NCI-H128 (cell line): ENCODE results near the gene UBXN11.
"Not testable (repeated sequence)": the region's sequence is repeated elsewhere in the genome, so short reads cannot be mapped to it uniquely, and the experiment has no call there.

ENCODE experiments used
- DNase-seq: peaks from one replicate; lab custom pipeline; 2025; ENCODE audit not compliant: unreplicated experiment; lab: John Stamatoyannopoulos, UW

Gene UBXN11

DNA sequence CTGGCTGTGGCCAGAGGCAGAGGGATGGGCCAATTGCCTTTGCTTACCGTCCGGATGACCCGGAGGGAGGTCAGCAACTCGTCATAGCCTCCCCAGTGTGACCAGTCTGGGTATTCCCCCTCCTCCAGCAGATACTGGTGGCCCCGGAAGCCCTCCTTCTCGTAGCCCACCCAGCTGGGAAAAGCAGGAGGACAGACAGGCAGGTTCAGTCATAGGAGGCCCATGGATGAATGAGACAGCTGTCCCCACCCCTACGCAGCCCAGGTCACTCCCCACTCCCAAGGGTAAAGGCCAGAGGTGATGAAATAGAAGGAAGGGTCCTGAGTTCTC is 30.7 kb upstream of the UBXN11 start:
- DNase-seq = no peak

DNA sequence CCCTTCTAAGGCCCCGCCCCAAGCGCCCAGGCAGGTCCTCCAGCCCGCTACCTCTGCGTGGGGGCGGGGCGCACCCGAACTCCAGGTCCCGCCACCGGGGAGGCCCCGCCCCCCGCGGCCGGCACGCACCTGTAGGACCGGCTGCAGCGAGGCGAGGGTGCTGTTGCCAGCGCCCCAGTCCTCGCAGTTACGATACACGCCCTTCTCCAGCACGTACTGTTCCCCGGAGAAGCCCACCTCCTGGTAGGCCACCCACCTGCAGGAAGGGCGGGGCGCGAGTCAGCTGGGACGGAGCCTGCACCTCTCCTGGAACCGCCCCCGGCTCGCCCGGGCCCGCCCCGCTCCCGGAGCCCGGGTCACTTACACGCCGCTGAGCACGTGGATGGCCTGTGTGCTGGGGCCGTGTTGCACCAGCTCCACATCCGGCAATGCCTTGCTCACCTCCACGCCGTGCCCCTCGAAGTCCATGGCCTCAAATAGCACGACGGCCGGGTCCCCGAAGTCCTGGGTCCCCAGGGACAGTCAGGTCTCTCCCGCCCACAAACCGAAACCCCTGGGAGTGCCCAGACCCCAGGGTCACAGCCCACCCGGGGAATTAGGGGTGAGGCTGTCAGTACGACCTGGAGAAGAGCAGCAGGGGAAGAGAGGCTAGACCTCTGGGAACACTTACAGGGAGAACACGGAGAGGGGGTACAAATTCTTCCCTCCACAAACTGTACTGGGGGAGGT is 30.2 kb upstream of the UBXN11 start:
- peak; percentile 87 for DNase-seq

DNA sequence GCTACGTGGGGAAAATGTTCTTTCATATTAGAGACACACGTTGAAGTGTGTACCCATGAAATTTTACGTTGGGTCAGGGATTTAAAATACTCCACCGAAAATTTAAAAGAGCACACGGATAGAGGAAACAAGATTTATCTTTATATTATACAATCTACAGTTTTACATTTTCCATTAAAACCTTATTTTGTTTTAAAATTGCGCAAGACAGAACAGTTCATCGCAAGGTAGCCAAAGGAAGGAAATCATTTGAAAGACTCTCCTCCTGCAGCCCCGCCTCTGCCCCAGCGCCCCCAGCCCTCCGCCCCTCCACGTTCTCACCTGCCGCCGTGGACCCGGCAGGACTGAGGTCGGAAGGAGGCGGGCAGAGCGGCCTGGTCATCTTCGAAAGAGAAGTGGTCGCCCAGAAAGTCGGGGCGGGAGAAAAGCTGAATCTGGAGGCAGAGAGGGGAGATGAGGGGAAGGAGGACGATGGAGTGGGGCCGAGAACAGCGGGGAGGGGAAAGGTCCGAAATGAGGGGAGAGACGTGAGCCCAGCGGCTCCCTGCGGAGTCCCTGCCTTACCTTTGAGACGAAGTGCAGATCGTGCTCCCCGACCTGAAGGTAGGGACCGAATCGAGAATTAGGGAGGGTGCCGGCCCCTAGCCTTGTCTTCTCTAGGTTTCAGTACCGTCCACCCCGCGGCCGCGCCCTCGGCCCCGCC is 29.5 kb upstream of the UBXN11 start:
- no peak for DNase-seq

DNA sequence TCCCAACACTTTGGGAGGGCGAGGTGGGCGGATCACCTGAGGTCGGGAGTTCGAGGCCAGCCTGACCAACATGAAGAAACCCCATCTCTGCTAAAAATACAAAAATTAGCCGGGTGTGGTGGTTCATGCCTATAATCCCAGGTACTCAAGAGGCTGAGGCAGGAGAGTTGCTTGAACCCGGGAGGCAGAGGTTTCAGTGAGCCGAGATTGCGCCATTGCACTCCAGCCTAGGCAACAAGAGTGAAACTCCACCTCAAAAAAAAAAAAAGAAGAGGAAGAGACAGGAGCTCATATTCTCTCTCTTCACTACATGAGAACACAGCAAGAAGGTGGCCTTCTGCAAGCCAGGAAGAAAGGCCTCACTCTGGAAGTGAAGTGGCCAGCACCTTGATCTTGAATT is 26.9 kb upstream of the UBXN11 start:
- DNase-seq = not testable (repeated sequence)

- no peak for DNase-seq
Observed at GRCh38 chr1:26330276-26330675, 23.8 kb upstream of the UBXN11 start.

DNA sequence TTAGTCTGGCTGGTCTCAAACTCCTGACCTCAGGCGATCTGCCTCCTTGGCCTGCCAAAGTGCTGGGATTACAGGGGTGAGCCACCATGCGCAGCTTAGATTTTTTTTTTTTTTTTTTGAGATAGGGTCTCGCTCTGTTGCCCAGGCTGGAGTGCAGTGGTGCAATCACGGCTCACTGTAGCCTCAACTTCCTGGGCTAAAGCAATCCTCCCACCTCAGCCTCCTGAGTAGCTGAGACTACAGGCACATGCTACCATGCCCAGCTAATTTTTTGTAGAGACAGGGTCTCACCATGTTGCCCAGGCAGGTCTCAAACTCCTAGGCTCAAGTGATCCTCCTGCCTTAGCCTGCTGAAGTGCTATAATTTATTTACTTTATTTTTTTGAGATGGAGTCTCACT is 22.9 kb upstream of the UBXN11 start:
- DNase-seq = not testable (repeated sequence)

DNA sequence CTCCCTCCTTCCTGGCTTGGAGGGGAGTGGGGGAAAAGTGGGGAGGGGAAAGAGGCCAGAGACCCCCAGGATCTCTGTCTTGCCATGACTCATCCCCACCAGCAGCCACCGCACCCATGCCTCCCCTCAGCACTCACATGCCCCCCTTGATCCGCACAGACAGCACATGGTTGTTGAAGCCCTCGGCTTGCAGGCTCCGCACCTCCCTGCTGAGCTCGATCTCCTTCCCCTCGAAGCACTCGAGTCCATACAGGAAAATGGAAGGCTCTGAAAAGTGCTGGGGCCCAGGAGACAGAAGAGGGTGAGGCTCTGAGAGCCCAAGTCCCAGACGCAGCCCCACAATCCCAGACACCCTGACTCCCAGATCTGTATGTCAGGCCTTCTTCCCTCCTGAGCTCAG is 22.2 kb upstream of the UBXN11 start:
- no peak for DNase-seq

GRCh38 chr1:26327956-26328362 is 21.5 kb upstream of the UBXN11 start:
- peak; percentile 56 for DNase-seq

DNA sequence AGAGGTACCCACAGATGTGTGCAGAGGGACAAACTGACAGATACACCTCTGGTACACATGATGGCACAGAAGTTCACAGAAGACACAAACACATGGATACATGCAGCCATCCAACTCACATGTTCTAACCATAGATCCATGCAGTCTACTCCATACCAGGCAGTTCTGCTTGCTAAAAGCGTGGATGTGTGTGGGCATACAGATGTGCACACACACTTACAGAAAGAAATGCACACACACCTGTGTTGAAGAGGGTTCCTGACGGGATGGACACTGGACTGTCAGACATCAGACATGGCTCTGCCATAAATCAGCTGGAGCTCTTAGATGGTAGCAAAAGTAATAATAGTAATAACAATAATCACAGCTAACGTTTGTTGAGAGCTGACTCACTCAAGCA is 18.1 kb upstream of the UBXN11 start:
- DNase-seq = no peak

- no peak for DNase-seq
Observed at GRCh38 chr1:26323382-26323781, 16.9 kb upstream of the UBXN11 start.

GRCh38 chr1:26322042-26322331 is 15.6 kb upstream of the UBXN11 start:
- DNase-seq = no peak

DNA sequence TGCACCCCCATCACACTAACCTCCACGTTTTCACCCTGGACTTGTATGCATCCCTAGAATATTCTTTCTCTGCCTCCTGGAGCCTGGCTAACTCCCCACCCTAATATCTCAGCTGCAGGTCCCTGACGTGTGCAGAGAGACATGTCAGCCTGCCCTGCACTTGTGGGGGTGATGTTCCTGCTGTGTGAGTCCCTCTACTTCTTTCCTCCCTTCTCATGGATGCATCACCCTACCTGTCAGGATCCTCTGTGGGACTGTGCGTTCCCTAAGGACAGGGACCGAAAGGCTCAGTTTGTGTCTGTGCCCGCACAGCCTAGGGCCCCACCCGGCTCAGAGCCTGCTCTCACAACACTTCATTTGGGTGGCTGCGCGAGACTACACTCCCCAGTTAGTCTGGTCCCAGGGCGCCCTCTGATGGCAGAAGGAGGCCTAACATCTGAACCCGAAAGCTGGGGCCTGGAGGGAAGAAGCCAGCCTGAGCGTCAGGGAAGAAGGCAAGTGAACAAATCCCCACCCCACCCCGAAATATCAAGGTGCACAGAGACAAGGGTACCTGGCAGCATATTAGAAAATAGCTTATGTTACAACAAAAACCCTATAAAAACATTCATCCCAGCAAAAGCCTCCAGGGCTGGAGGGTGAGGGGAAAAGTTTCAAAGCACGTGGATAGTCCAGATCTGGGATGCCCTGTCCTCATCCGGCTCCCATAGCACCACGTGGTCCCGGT is 15.0 kb upstream of the UBXN11 start:
- peak; percentile 86 for DNase-seq

GRCh38 chr1:26320896-26321295 is 14.5 kb upstream of the UBXN11 start:
- DNase-seq = no peak

- DNase-seq = no peak
Observed at GRCh38 chr1:26318338-26319064, 12.1 kb upstream of the UBXN11 start.

GRCh38 chr1:26317612-26318337 is 11.3 kb upstream of the UBXN11 start, which contains the start of gene CD52:
Gene CD52 (plus strand): TSS chr1:26317958. CDS start chr1:26318018, 60 bp downstream.
- no peak for DNase-seq

DNA sequence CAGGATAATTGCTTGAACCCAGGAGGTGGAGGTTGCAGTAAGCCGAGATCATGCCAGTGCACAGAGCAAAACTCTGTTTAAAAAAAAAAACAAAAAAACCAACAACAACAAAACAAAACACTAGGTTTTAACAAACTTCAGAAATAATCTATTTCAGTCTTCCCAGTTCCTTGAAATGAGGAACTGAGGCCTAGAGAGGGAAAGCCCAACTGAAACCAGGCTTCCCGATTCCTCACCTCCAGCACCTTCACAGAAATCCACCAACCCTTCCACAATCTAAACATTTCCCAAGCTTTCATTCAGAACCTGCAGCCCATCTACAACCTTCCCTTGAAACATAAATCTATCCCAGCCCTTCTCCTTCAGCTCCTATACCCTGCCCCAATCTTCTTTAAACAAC is 10.7 kb upstream of the UBXN11 start:
- DNase-seq = no peak

DNA sequence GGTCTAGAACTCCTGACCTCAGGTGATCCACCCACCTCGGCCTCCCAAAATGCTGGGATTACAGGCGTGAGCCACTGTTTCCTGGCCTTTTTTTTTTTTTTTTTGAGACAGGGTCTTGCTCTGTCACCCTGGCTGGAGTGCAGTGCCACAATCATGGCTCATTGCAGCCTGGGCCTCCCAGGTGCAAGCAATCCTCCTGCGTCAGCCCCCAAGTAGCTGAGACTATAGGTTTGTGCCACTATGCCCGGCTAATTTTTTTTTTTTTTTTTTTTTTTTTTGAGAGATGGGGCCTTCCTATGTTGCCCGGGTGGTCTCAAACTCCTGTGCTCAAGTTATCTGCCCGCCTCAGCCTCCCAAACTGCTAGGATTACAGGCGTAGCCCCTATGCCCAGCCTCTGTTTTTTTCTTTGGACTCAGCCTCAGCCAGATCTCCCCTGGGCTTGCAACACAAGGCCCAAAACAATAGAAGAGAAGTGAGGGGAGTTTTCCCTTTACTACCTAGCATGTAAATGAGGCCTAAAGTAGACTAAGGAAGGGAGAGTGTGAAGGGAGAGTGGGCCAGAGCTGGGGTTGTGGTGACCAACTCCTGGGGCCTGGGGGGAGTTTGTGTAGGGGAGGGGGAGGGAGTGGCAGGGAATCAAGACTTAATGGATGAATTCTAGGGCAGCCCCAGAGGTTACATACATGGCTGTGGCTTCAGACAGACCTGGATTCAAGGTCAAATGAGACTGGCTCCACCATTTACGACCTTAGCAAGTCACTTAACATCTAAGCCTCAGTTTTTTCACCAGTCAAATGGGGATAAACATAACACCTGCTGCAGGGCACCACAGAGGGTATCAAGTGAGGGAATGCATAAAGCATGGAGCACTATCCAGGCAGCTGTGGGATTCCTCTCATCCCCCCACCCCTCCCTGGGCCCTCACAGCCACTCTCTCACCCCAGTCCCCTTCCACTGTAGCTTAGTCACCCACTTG is 9.7 kb upstream of the UBXN11 start:
- no peak for DNase-seq

DNA sequence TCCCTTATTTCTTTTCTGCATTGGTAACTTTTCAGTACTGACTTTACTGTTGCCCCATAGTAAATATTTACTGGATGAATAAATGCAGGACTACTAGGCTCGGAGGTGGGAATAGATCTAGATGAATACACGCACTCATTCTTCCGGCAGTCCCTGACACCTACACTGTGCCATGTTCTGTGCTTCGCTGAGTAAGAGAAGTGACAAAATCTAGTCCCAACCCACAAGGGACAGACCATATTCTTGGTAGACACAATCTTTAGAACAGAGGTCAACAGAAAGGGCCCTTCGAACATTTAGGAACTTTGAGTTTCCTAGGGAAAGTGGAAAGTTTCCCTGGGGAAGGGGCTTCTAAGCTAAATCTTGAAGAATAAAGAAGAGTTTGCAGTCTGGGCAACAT is 8.1 kb upstream of the UBXN11 start:
- DNase-seq = no peak

DNA sequence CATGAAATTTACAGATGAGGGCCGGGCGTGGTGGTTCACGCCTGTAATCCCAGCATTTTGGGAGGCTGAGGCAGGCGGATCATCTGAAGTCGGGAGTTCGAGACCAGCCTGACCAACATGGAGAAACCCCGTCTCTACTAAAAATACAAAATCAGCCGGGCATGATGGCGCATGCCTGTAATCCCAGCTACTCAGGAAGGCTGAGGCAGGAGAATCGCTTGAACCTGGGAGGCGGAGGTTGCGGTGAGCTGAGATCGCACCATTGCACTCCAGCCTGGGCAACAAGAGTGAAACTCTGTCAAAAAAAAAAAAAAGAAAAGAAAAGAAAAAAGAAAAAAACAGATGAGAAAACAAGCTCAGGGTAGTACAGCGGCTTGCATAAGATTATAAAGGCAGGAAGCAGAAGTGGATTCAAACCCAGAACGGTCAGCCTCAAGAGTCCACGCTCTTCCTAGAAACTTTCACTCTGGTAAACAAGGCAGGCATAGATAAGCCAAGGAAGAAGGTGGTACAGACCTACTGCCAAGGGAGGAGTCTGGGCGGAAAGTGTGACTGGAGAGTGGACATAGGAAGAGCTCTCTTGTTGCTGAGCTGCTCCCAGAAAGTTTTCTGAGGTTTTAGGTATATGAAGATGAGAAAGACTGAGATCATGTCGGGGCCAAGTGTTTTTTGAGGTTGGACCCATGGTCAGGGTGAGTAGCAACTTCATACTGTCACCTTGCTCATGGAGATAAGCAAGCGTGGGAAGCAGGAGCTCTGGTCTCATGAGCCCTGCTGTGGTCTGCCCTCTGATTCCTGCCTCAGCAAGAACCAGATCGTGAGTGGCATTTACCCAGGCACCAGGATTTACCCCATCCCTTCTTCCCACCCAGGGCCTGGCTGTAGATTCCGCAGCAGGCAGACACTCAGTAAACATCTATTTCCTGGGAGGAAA is 1.8 kb upstream of the UBXN11 start:
- not testable (repeated sequence) for DNase-seq
